Omental fat pad (tissue), 4 donors: Measurements from ENCODE around the gene TUFM. TPM values are rescaled to one million over a fixed set of nuclear protein-coding genes. Genes with fewer than 3 reads are reported as not detected.
"Not testable (repeated sequence)": the region's sequence is repeated elsewhere in the genome, so short reads cannot be mapped to it uniquely, and the experiment has no call there.

Source experiments
- ATAC-seq: fragments of 150-250 bp; one replicate; pipeline ENCODE4 v1.9.1; 2016; ENCODE audit warnings: mild to moderate bottlenecking, moderate library complexity; ENCODE audit not compliant: low FRiP score
- DNase-seq: peaks from one replicate; pipeline ENCODE4 v3.0.0-alpha.2; 2019; ENCODE audit warnings: low spot score
- small RNA-seq: library from RNA; depleted of rRNA; stranded (forward); fragments of <200 nt; gene quantifications from one replicate; pipeline ENCODE3, GENCODE V24; 2016
- total RNA-seq, 4 donors: library from RNA; depleted of rRNA; stranded (reverse); fragments of >200 nt; gene quantifications; one replicate each; pipeline ENCODE4 v1.1.0, GENCODE V29; 2016
- TF ChIP-seq, protein P1 (sequence below), 3 donors: fragments of 450-650 bp; IDR thresholded peaks; one replicate each; pipeline ENCODE4 v1.5.1; 2016 to 2017; ENCODE audit warnings: antibody characterized with exemption in 3 of 3, mild to moderate bottlenecking in 3 of 3, moderate library complexity in 2 of 3

TUFM gene
- total RNA-seq, 4 donors from 2014 or later: 93.2 to 133 (median 103) TPM

- ATAC-seq: peak; percentile 79
These were observed 23.4 kb downstream of the TUFM start, which contains the start of gene ATXN2L for GRCh38 chr16:28822520-28823290. Gene ATXN2L, plus strand, starts transcription at chr16:28822999. Its CDS starts 261 bp downstream, at chr16:28823260.

GRCh38 chr16:28821874-28822519 lies 24.2 kb downstream of the TUFM start:
- ATAC-seq (no peak), DNase-seq (no peak)
- TF ChIP-seq, protein P1, sequence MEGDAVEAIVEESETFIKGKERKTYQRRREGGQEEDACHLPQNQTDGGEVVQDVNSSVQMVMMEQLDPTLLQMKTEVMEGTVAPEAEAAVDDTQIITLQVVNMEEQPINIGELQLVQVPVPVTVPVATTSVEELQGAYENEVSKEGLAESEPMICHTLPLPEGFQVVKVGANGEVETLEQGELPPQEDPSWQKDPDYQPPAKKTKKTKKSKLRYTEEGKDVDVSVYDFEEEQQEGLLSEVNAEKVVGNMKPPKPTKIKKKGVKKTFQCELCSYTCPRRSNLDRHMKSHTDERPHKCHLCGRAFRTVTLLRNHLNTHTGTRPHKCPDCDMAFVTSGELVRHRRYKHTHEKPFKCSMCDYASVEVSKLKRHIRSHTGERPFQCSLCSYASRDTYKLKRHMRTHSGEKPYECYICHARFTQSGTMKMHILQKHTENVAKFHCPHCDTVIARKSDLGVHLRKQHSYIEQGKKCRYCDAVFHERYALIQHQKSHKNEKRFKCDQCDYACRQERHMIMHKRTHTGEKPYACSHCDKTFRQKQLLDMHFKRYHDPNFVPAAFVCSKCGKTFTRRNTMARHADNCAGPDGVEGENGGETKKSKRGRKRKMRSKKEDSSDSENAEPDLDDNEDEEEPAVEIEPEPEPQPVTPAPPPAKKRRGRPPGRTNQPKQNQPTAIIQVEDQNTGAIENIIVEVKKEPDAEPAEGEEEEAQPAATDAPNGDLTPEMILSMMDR (IDR thresholded peaks at IDR 0.05): no peak

More at GRCh38 chr16:28822520-28823290, 23.4 kb downstream of the TUFM start, which contains the start of gene ATXN2L:
- peak; percentile 74 for DNase-seq
- TF ChIP-seq, protein P1 (IDR thresholded peaks at IDR 0.05): no peak

GRCh38 chr16:28820546-28820945 lies 25.6 kb downstream of the TUFM start:
- DNase-seq, ATAC-seq: not testable (repeated sequence)

- ATAC-seq: no peak
- no peak for DNase-seq
- TF ChIP-seq, protein P1 (IDR thresholded peaks at IDR 0.05): no peak
These were observed 26.1 kb downstream of the TUFM start for GRCh38 chr16:28820016-28820415.

GRCh38 chr16:28807445-28808120 lies 38.6 kb downstream of the TUFM start:
- not testable (repeated sequence) for DNase-seq
- peak; percentile 41 for ATAC-seq

- peak; percentile 76 for ATAC-seq
- DNase-seq: not testable (repeated sequence)
These were observed 43.7 kb downstream of the TUFM start for GRCh38 chr16:28802235-28803019.

Small RNAs within 50 kb of the gene (small RNA-seq; reads per million reads assigned to genes)
- gene RF00416: not detected

Other genes starting within 250 kb of the TUFM start
- gene SULT1A2, start 249.3 kb downstream of the TUFM start, total RNA-seq: 1 to 10 TPM in 3 of 4 donors, under 1 TPM in 1; 0.79 to 5.0 (median 2.4) TPM
- 10 to 100 TPM; 44.1 to 80.8 (median 56.7) TPM for gene SULT1A1, start 236.3 kb downstream of the TUFM start, total RNA-seq
- not detected for gene NPIPB8, start 208.3 kb downstream of the TUFM start, total RNA-seq
- gene EIF3C, start 134.9 kb downstream of the TUFM start, total RNA-seq: 100 to 1,000 TPM; 125 to 198 (median 183) TPM
- 10 to 100 TPM in 2 of 4 donors, 1 to 10 TPM in 2; 3.2 to 18.4 (median 7.3) TPM for gene NPIPB9, start 94.6 kb downstream of the TUFM start, total RNA-seq
- 10 to 100 TPM; 34.4 to 83.3 (median 59.5) TPM for gene ATXN2L, start 23.3 kb downstream of the TUFM start, total RNA-seq
- gene SH2B1, start 17.5 kb upstream of the TUFM start, total RNA-seq: 10 to 100 TPM; 16.1 to 25.4 (median 18.8) TPM
- under 1 TPM; 0.32 to 0.44 (median 0.37) TPM for gene ATP2A1, start 32.1 kb upstream of the TUFM start, total RNA-seq
- 10 to 100 TPM; 10.1 to 21.7 (median 17.0) TPM for gene RABEP2, start 78.9 kb upstream of the TUFM start, total RNA-seq
- gene CD19, start 85.6 kb upstream of the TUFM start, total RNA-seq: under 1 TPM in 1 of 4 donors, not detected in 3; 0.46 TPM
- 10 to 100 TPM; 22.1 to 33.4 (median 29.3) TPM for gene NFATC2IP, start 104.6 kb upstream of the TUFM start, total RNA-seq
- 10 to 100 TPM; 16.3 to 21.0 (median 18.5) TPM for gene SPNS1, start 128.4 kb upstream of the TUFM start, total RNA-seq
- 1 to 10 TPM; 1.4 to 8.5 (median 6.8) TPM for gene LAT, start 138.7 kb upstream of the TUFM start, total RNA-seq